ENCODE measurements around the gene GALNT8. TPM values are rescaled to one million over a fixed set of nuclear protein-coding genes. Genes with fewer than 3 reads are reported as not detected.

Gene GALNT8
- total and polyA plus RNA-seq, 2 experiments from 2014 or later = 3.8 to 7.7 TPM

DNA sequence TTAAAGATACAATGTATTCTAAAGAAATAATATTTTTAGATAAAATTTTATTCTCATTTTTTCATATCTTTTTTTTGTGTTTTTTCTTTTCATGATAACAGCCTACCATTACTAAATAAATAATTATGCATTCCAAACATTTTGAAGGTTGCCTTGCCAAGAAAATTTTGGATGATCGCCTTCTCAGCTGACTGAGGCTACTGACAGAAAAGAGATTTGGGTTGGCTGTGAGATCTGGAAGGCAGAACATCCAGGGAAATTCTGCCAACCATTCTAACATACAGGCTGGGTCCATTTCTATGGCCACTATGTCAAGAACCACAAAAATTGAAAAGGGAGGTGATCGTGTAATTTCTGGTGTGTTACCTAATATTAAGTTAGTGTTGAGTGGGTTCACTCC, 48.1 kb downstream of the GALNT8 start (continued):
- TF ChIP-seq, protein P1, sequence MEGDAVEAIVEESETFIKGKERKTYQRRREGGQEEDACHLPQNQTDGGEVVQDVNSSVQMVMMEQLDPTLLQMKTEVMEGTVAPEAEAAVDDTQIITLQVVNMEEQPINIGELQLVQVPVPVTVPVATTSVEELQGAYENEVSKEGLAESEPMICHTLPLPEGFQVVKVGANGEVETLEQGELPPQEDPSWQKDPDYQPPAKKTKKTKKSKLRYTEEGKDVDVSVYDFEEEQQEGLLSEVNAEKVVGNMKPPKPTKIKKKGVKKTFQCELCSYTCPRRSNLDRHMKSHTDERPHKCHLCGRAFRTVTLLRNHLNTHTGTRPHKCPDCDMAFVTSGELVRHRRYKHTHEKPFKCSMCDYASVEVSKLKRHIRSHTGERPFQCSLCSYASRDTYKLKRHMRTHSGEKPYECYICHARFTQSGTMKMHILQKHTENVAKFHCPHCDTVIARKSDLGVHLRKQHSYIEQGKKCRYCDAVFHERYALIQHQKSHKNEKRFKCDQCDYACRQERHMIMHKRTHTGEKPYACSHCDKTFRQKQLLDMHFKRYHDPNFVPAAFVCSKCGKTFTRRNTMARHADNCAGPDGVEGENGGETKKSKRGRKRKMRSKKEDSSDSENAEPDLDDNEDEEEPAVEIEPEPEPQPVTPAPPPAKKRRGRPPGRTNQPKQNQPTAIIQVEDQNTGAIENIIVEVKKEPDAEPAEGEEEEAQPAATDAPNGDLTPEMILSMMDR (conservative IDR thresholded peaks at IDR 0.05; ENCODE audit: low read depth in 2 of 2) = no peak
- no peak for TF ChIP-seq ZNF114 (CRISPR knock-in tag; IDR thresholded peaks at IDR 0.05)
- no peak for TF ChIP-seq NANOG (IDR thresholded peaks at IDR 0.05; ENCODE audit: borderline replicate concordance)

DNA sequence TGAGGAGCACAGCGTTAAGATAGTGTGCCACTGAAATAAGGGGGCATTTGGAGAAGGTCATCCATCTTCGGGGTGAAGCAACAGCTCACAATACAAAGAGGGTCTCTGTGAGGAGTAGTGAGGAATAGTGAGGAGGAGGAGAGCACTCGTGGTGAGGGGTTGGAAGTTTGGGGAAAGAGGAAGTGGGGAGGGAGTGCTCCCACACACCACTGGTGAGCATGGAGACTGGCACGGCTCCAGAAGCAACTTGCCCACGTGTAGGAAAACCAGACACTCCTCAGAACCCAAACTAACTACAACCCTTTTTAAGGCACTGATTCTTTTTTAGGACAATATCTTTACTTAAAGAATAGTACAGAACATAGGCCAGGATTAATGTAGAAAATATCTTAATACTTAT, 48.9 kb downstream of the GALNT8 start:
- no peak overlapping the region for H3K4me3 Mint-ChIP-seq
- no peaks in the 10 kb centered on the region for H3K27me3 ChIP-seq (ENCODE audit: insufficient read depth)

DNA sequence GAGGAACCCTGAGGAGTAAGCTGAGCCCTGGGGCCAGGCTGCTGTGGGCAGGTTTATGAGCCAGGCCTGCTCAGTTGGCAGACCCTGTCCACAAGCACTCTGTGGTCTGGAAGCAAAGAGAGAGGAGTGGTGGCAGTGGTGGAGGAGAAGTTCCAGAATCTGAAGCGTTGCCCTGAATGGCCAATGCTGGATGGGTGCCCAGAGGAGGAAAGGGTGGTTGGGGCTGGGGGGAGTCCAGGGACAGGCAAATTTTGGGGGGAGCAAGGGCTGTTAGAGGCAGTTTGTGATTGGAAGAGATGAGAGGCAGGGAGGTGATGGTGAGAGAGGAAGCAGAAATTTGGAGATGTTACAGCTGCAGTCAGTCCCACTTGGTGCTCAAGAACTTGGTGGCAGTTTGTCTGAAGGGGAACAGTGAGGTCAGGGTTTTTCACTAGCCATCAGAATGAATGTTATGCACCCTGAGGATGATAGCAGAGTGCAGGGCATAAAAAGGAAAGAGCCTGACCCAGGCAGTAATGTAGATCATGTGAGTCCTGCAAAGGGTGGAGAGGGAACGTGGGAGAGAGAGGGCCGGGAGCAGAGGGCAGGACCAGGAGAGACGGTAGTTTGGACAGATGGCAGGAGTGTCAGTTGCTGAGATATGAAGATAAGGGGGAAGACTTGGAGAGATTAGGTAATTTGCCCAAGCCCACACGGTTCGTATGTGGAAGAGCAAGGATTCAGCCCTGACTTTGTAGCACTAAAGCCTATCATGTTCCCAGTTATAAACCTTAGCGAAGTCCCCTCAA, 51.2 kb downstream of the GALNT8 start:
- Mint-ChIP-seq H3K27me3 (ENCODE audit: insufficient read depth, low read depth, poor library complexity) (peaks cover 1% of the 10 kb centered on the region), H3K4me1 (no peaks in the 10 kb centered on the region), H3K27ac (no peak overlapping the region), H3K4me3 (no peak overlapping the region), H3K9me3 (no peaks in the 10 kb centered on the region), H3K36me3 (ENCODE audit: low read depth) (0 out of 3 replicates have a peak, but pooled peaks cover 3% of the 10 kb centered on the region)
- no peak overlapping the region for H3K27ac ChIP-seq (ENCODE audit: low read depth)
- H4K20me1 ChIP-seq (replicated peaks; ENCODE audit: insufficient read depth) = no peaks in the 10 kb centered on the region
- H3K4me1 ChIP-seq (ENCODE audit: insufficient read depth) = no peaks in the 10 kb centered on the region
- no peak overlapping the region for H2AFZ ChIP-seq
- H3K9me2 ChIP-seq (ENCODE audit: insufficient read depth) = no peaks in the 10 kb centered on the region
- no peaks in the 10 kb centered on the region for H3K36me3 ChIP-seq (ENCODE audit: insufficient read depth)
- no peaks in the 10 kb centered on the region for H3K27me3 ChIP-seq (ENCODE audit: insufficient read depth)
- H3K79me2 ChIP-seq (replicated peaks; ENCODE audit: insufficient read depth) = no peaks in the 10 kb centered on the region
- ATAC-seq (no peak), DNase-seq (ENCODE audit: low spot score) (no peak)
- no peak overlapping the region for H3K4me2 ChIP-seq
- H3F3A ChIP-seq (replicated peaks; ENCODE audit: low read depth) = no peaks in the 10 kb centered on the region
- no peak overlapping the region for H3K4me3 ChIP-seq
- no peak for TF ChIP-seq ZNF331 (CRISPR knock-in tag; IDR thresholded peaks at IDR 0.05; ENCODE audit: low read depth)
- no peak for TF ChIP-seq ZNF114 (CRISPR knock-in tag; IDR thresholded peaks at IDR 0.05)
- TF ChIP-seq, protein P2, sequence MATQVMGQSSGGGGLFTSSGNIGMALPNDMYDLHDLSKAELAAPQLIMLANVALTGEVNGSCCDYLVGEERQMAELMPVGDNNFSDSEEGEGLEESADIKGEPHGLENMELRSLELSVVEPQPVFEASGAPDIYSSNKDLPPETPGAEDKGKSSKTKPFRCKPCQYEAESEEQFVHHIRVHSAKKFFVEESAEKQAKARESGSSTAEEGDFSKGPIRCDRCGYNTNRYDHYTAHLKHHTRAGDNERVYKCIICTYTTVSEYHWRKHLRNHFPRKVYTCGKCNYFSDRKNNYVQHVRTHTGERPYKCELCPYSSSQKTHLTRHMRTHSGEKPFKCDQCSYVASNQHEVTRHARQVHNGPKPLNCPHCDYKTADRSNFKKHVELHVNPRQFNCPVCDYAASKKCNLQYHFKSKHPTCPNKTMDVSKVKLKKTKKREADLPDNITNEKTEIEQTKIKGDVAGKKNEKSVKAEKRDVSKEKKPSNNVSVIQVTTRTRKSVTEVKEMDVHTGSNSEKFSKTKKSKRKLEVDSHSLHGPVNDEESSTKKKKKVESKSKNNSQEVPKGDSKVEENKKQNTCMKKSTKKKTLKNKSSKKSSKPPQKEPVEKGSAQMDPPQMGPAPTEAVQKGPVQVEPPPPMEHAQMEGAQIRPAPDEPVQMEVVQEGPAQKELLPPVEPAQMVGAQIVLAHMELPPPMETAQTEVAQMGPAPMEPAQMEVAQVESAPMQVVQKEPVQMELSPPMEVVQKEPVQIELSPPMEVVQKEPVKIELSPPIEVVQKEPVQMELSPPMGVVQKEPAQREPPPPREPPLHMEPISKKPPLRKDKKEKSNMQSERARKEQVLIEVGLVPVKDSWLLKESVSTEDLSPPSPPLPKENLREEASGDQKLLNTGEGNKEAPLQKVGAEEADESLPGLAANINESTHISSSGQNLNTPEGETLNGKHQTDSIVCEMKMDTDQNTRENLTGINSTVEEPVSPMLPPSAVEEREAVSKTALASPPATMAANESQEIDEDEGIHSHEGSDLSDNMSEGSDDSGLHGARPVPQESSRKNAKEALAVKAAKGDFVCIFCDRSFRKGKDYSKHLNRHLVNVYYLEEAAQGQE (IDR thresholded peaks at IDR 0.05; ENCODE audit: unreplicated experiment) = no peak
- TF ChIP-seq EZH2 (IDR thresholded peaks at IDR 0.05; ENCODE audit: low read depth, unreplicated experiment) = no peak
- TF ChIP-seq CREB1 (CRISPR knock-in tag; IDR thresholded peaks at IDR 0.05; ENCODE audit: low read depth) = no peak
- TF ChIP-seq, protein P3, sequence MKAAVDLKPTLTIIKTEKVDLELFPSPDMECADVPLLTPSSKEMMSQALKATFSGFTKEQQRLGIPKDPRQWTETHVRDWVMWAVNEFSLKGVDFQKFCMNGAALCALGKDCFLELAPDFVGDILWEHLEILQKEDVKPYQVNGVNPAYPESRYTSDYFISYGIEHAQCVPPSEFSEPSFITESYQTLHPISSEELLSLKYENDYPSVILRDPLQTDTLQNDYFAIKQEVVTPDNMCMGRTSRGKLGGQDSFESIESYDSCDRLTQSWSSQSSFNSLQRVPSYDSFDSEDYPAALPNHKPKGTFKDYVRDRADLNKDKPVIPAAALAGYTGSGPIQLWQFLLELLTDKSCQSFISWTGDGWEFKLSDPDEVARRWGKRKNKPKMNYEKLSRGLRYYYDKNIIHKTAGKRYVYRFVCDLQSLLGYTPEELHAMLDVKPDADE (IDR thresholded peaks at IDR 0.05) = no peak

More for the DNA sequence above, 48.9 kb downstream of the GALNT8 start:
- no peak for ATAC-seq
- Mint-ChIP-seq H3K36me3 (ENCODE audit: low read depth) (0 out of 3 replicates have a peak, but pooled peaks cover 3% of the 10 kb centered on the region), H3K4me1 (no peaks in the 10 kb centered on the region; the same call in 2 of the 3 replicates), H3K27ac (no peak overlapping the region), H3K9me3 (no peaks in the 10 kb centered on the region), H3K27me3 (ENCODE audit: insufficient read depth, low read depth, poor library complexity) (peaks cover 1% of the 10 kb centered on the region)
- no peak overlapping the region for H3K27ac ChIP-seq (ENCODE audit: low read depth)
- TF ChIP-seq, protein P1 (conservative IDR thresholded peaks at IDR 0.05; ENCODE audit: low read depth in 2 of 2) = no peak
- no peak overlapping the region for H2AFZ ChIP-seq
- H3F3A ChIP-seq (replicated peaks; ENCODE audit: low read depth) = no peaks in the 10 kb centered on the region
- H3K4me1 ChIP-seq (ENCODE audit: insufficient read depth) = no peaks in the 10 kb centered on the region
- H3K36me3 ChIP-seq (ENCODE audit: insufficient read depth) = no peaks in the 10 kb centered on the region
- no peaks in the 10 kb centered on the region for H3K79me2 ChIP-seq (replicated peaks; ENCODE audit: insufficient read depth)
- no peaks in the 10 kb centered on the region for H3K9me2 ChIP-seq (ENCODE audit: insufficient read depth)
- H3K4me2 ChIP-seq = no peak overlapping the region
- no peak overlapping the region for H3K4me3 ChIP-seq
- H4K20me1 ChIP-seq (replicated peaks; ENCODE audit: insufficient read depth) = no peaks in the 10 kb centered on the region
- no peak for DNase-seq (ENCODE audit: low spot score)
